Psoas muscle (tissue), 8 donors: ENCODE results near the gene CDCA5. TPM values are rescaled to one million over a fixed set of nuclear protein-coding genes. Genes with fewer than 3 reads are reported as not detected.

Source experiments
- ATAC-seq, 4 donors: fragments of 200-7000 bp; cut with Tn5 transposase; one replicate each; pipeline ENCODE4 v1.9.1; 2020; ENCODE audit warnings: moderate library complexity in 3 of 4, mild to moderate bottlenecking in 2 of 4
- DNase-seq, 2 donors: peaks; one replicate each; pipeline ENCODE4 v3.0.0-alpha.2; 2020
- H3K27ac ChIP-seq: fragments of 200-600 bp; one replicate; pipeline ENCODE4 v1.8.0; 2022
- H3K27me3 ChIP-seq, 3 donors: fragments of 200-600 bp in 1 of 3; one replicate each; pipeline versions ENCODE4 v1.6.1 to v1.8.0; 2013 to 2022; ENCODE audit warnings: low read length in 2 of 3, mild to moderate bottlenecking in 2 of 3, moderate library complexity in 1 of 3; ENCODE audit not compliant: insufficient read depth in 3 of 3
- H3K36me3 ChIP-seq, 2 donors: fragments of 200-600 bp in 1 of 2; one replicate each; pipeline versions ENCODE4 v1.6.1 to v1.8.0; 2013 to 2022; ENCODE audit warnings: low read depth in 1 of 2, mild to moderate bottlenecking in 1 of 2, moderate library complexity in 1 of 2; ENCODE audit not compliant: insufficient read depth in 1 of 2
- H3K4me1 ChIP-seq: fragments of 200-600 bp; one replicate; pipeline ENCODE4 v1.8.0; 2022
- H3K4me3 ChIP-seq: fragments of 200-600 bp; one replicate; pipeline ENCODE4 v1.8.0; 2022; ENCODE audit warnings: mild to moderate bottlenecking
- H3K9me3 ChIP-seq: fragments of 200-600 bp; one replicate; pipeline ENCODE4 v1.8.0; 2022
- WGBS, 3 donors: extraction: QIAGEN DNeasy Blood & Tissue Kit; methylation state at CpG; one replicate each; pipeline versions ENCODE4 v1.1.6 to v1.1.7; 2013; 5-methylcytosine and 5-hydroxymethylcytosine counted together
- intact Hi-C, 2 donors: fragments of 100-400 bp; cut with DNase I; formaldehyde crosslinking; loops; one replicate each; pipeline versions ENCODE4 v1.11.0 to v1.14.2; 2022
- polyA plus RNA-seq, 3 donors: library from polyadenylated mRNA; stranded (reverse); fragments of 200-250 nt; gene quantifications; one replicate each; pipeline ENCODE4 v1.2.3, GENCODE V29; 2013
- total RNA-seq, 4 donors: library from RNA; stranded (reverse); fragmentation: NEBNext Ultra II Directional in 2 of 4; extraction: Animal tissue kit (Norgen Biotek cat#: 25700) in 2 of 4; gene quantifications; one replicate each; pipeline versions ENCODE4 v1.2.1 to v1.2.4, GENCODE V29; 2021 to 2023
- TF ChIP-seq, protein P1 (sequence below): fragments of 200-600 bp; IDR thresholded peaks from one replicate; pipeline ENCODE4 v1.8.0; 2022; ENCODE audit warnings: antibody characterized with exemption
- donor health status: healthy with polysubstance abuse.
- donor health status: DM: no; HTN: no; CAD: no; lungs with moderate emphysema.
- donor health status: Bipolar disorder and iron deficiency.
- donor health status: healthy.
- donor health status: DM: yes; HTN: yes; CAD: no.
- donor health status: DM: no; HTN: no; CAD: no.
- donor health status: DM: no; HTN: no; CAD: no.
- donor health status: DM: yes; HTN: yes; CAD: no.

CDCA5 gene
- total and polyA plus RNA-seq, 7 donors = 0.28 to 1.6 (median 0.92) TPM

GRCh38 chr11:65066805-65067291, 17.0 kb downstream of the CDCA5 start:
- DNase-seq (no peak), ATAC-seq (no peak)
- H3K27me3 ChIP-seq = no peaks in the 10 kb centered on the region
- no peaks in the 10 kb centered on the region for H3K9me3 ChIP-seq
- TF ChIP-seq, protein P1, sequence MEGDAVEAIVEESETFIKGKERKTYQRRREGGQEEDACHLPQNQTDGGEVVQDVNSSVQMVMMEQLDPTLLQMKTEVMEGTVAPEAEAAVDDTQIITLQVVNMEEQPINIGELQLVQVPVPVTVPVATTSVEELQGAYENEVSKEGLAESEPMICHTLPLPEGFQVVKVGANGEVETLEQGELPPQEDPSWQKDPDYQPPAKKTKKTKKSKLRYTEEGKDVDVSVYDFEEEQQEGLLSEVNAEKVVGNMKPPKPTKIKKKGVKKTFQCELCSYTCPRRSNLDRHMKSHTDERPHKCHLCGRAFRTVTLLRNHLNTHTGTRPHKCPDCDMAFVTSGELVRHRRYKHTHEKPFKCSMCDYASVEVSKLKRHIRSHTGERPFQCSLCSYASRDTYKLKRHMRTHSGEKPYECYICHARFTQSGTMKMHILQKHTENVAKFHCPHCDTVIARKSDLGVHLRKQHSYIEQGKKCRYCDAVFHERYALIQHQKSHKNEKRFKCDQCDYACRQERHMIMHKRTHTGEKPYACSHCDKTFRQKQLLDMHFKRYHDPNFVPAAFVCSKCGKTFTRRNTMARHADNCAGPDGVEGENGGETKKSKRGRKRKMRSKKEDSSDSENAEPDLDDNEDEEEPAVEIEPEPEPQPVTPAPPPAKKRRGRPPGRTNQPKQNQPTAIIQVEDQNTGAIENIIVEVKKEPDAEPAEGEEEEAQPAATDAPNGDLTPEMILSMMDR = no peak
- no peak overlapping the region for H3K27ac ChIP-seq
- H3K36me3 ChIP-seq = no peaks in the 10 kb centered on the region
- no peak overlapping the region for H3K4me3 ChIP-seq
- intact Hi-C loops = no loop called here
- WGBS, 3 donors = 49 to 66% (median 61%) methylated on average over 4 of the region's 4 CpGs
- no peaks in the 10 kb centered on the region for H3K4me1 ChIP-seq

- Histone ChIP-seq H3K27me3 (no peaks in the 10 kb centered on the region), H3K36me3 (no peaks in the 10 kb centered on the region), H3K27ac (no peak overlapping the region), H3K9me3 (no peaks in the 10 kb centered on the region), H3K4me1 (no peaks in the 10 kb centered on the region), H3K4me3 (no peak overlapping the region)
- 71 to 75% (median 75%) methylated on average over 10 to 11 of the region's 11 CpGs for WGBS, 3 donors
- ATAC-seq (peak in 1 of 4 donors; percentile 30), DNase-seq (no peak)
- TF ChIP-seq, protein P1 = no peak
- intact Hi-C loops = no loop called here
Observed at GRCh38 chr11:65066315-65066714, 17.5 kb downstream of the CDCA5 start.

GRCh38 chr11:65065851-65066250, 18.0 kb downstream of the CDCA5 start:
- ATAC-seq (no peak), DNase-seq (no peak)
- TF ChIP-seq, protein P1 = no peak
- Histone ChIP-seq H3K4me1 (no peaks in the 10 kb centered on the region), H3K27ac (no peak overlapping the region), H3K9me3 (no peaks in the 10 kb centered on the region), H3K36me3 (no peaks in the 10 kb centered on the region), H3K4me3 (no peak overlapping the region), H3K27me3 (no peaks in the 10 kb centered on the region)
- intact Hi-C loops = no loop called here
- WGBS, 3 donors = 80 to 88% (median 83%) methylated on average over 7 of the region's 7 CpGs

DNA sequence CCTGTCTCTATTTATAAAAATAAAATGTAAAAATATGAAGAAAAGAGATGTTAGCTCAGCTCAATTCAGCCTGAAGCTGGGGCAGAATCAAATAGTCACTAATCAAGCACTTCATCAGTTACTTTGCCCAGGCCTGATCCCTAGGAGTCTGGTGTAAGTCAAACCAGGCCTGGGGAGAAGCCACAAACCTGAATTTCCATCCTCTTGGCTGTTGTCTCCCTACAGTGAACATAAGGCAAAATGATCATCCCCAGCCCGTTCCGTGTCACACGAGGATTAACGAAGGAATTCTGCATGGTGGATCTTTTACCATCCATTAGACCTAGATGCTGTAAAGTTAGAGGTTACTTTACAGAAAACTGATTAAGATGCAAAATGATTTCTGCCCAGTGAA, 19.0 kb downstream of the CDCA5 start:
- no peak for ATAC-seq
- WGBS, 3 donors = 56 to 58% (median 57%) methylated on average over 4 of the region's 4 CpGs

More for the DNA sequence above, 19.0 kb downstream of the CDCA5 start:
- Histone ChIP-seq H3K4me1 (no peaks in the 10 kb centered on the region), H3K9me3 (no peaks in the 10 kb centered on the region), H3K36me3 (no peaks in the 10 kb centered on the region), H3K27me3 (no peaks in the 10 kb centered on the region), H3K4me3 (no peak overlapping the region), H3K27ac (no peak overlapping the region)
- DNase-seq = no peak
- TF ChIP-seq, protein P1 = no peak
- intact Hi-C loops = no loop called here
